GM11168 (cell line): ENCODE measurements around the gene SH3GL1.

Source experiments
- in situ Hi-C: fragments of 300-500 bp; cut with MboI; formaldehyde crosslinking; loops from one replicate; pipeline ENCODE4 v1.12.0; 2022; ENCODE audit warnings: low sequenced_read_pairs; ENCODE audit not compliant: unreplicated experiment

Gene SH3GL1

GRCh38 chr19:4400135-4400936 lies at the start of gene SH3GL1:
Gene SH3GL1, minus strand, starts transcription at chr19:4400547. Its CDS starts 179 bp downstream, at chr19:4400368.
- in situ Hi-C loops, result no loop called here

- in situ Hi-C loops, result no loop called here
Observed at GRCh38 chr19:4449639-4450028, 49.3 kb upstream of the SH3GL1 start.

- in situ Hi-C loops, result no loop called here
Observed at GRCh38 chr19:4449022-4449638, 48.8 kb upstream of the SH3GL1 start.

- in situ Hi-C loops, result no loop called here
Observed at GRCh38 chr19:4448147-4448985, 48.0 kb upstream of the SH3GL1 start.

GRCh38 chr19:4447327-4448146 lies 47.2 kb upstream of the SH3GL1 start:
- in situ Hi-C loops, result no loop called here

- in situ Hi-C loops, result no loop called here
Observed at GRCh38 chr19:4446704-4447200, 46.4 kb upstream of the SH3GL1 start.

- in situ Hi-C loops, result no loop called here
Observed at GRCh38 chr19:4445963-4446703, 45.8 kb upstream of the SH3GL1 start.

- in situ Hi-C loops, result no loop called here
Observed at GRCh38 chr19:4444765-4445741, 44.7 kb upstream of the SH3GL1 start.

- in situ Hi-C loops, result no loop called here
Observed at GRCh38 chr19:4443966-4444764, 43.8 kb upstream of the SH3GL1 start.

GRCh38 chr19:4443188-4443587 lies 42.8 kb upstream of the SH3GL1 start:
- in situ Hi-C loops, result no loop called here

- in situ Hi-C loops, result no loop called here
Observed at GRCh38 chr19:4442819-4443146, 42.4 kb upstream of the SH3GL1 start.

GRCh38 chr19:4441994-4442818 lies 41.9 kb upstream of the SH3GL1 start:
- in situ Hi-C loops, result no loop called here

GRCh38 chr19:4439243-4439642 lies 38.9 kb upstream of the SH3GL1 start:
- in situ Hi-C loops, result no loop called here

- in situ Hi-C loops, result no loop called here
Observed at GRCh38 chr19:4437103-4437502, 36.8 kb upstream of the SH3GL1 start.

GRCh38 chr19:4436231-4436630 lies 35.9 kb upstream of the SH3GL1 start:
- in situ Hi-C loops, result no loop called here

- in situ Hi-C loops, result no loop called here
Observed at GRCh38 chr19:4434391-4434790, 34.0 kb upstream of the SH3GL1 start.
